HepG2 (cell line): Measurements from ENCODE around the gene RCCD1. TPM values are rescaled to one million over a fixed set of nuclear protein-coding genes. Genes with fewer than 3 reads are reported as not detected.

ENCODE experiments used
- ATAC-seq: fragments of 200-7000 bp; cut with Tn5 transposase; 3 replicates; pipeline ENCODE4 v1.9.1; 2020; ENCODE audit warnings: mild to moderate bottlenecking, moderate library complexity
- BruUV-seq: library from RNA; stranded (reverse); fragments of 400-500 nt; replicated peaks from 2 replicates; lab custom pipeline; 2021; lab: Mats Ljungman, UMichigan
- CTCF ChIA-PET: fragments of 300-600 bp; formaldehyde crosslinking; extraction: SDS; loops from one replicate; lab custom pipeline; 2021; ENCODE audit warnings: low total read pairs, inconsistent platforms, low intra/inter-chr PET ratio; lab: Yijun Ruan, JAX
- POLR2A ChIA-PET: fragments of 350-600 bp; sonication (Branson Sonifier 250); formaldehyde crosslinking; loops from one replicate; lab custom pipeline; 2020; ENCODE audit warnings: antibody characterized with exemption, inconsistent platforms; lab: Yijun Ruan, JAX
- DNase-seq: peaks from one replicate; pipeline ENCODE4 v3.0.0-alpha.2; 2015; ENCODE audit warnings: low spot score
- FAIRE-seq: peaks from 3 replicates; lab custom pipeline; 2011; peaks lifted over from hg19 to GRCh38; lab: Jason Lieb, UNC
- H2AFZ ChIP-seq: one replicate; pipeline ENCODE4 v1.6.1; 2011; ENCODE audit warnings: low read length, inconsistent platforms
- H3K27ac ChIP-seq: fragments of 300-600 bp; 3 replicates; pipeline ENCODE4 v1.8.0; 2011; ENCODE audit warnings: mixed run types, mild to moderate bottlenecking, mixed read lengths, low read length, inconsistent platforms; ENCODE audit not compliant: insufficient read depth; ENCODE audit errors: extremely low read length
- H3K27me3 ChIP-seq, 2 experiments: fragments of 200-600 bp in 1 of 2; 2 replicates in 1 of 2; 3 replicates in 1 of 2; pipeline versions ENCODE4 v1.6.0 to v1.8.0; 2011; ENCODE audit warnings: low read length in 2 of 2, mild to moderate bottlenecking in 2 of 2, moderate library complexity in 2 of 2, inconsistent platforms in 1 of 2; ENCODE audit not compliant: insufficient read depth in 2 of 2, control insufficient read depth in 1 of 2
- H3K36me3 ChIP-seq, 2 experiments: fragments of 200-600 bp in 1 of 2; replicated peaks in 1 of 2; 2 replicates in 1 of 2; 3 replicates in 1 of 2; pipeline versions ENCODE4 v1.5.1 to v1.8.0; 2011; ENCODE audit warnings: low read length in 2 of 2, inconsistent platforms in 1 of 2; ENCODE audit not compliant: insufficient read depth in 2 of 2, control insufficient read depth in 1 of 2
- H3K4me1 ChIP-seq: 2 replicates; pipeline ENCODE4 v1.5.1; 2012; ENCODE audit warnings: low read length, inconsistent platforms; ENCODE audit not compliant: insufficient read depth
- H3K4me2 ChIP-seq: 2 replicates; pipeline ENCODE4 v1.6.0; 2011; ENCODE audit warnings: low read depth, low read length, inconsistent platforms
- H3K4me3 ChIP-seq, 3 experiments: fragments of 200-600 bp in 1 of 3; sonication (generic), shearing (Covaris generic) in 1 of 3; replicated peaks in 1 of 3; 2 replicates each; pipeline ENCODE4 v1.5.1; 2011 to 2016; ENCODE audit warnings: low read length in 3 of 3, inconsistent platforms in 2 of 3, low read depth in 2 of 3, mild to moderate bottlenecking in 2 of 3, control low read depth in 1 of 3, mixed read lengths in 1 of 3; ENCODE audit not compliant: insufficient read depth in 1 of 3
- H3K79me2 ChIP-seq: one replicate; pipeline ENCODE4 v1.6.1; 2011; ENCODE audit warnings: low read length, inconsistent platforms; ENCODE audit not compliant: insufficient read depth
- H3K9ac ChIP-seq: 2 replicates; pipeline ENCODE4 v1.6.0; 2011; ENCODE audit warnings: mild to moderate bottlenecking, low read depth, low read length, inconsistent platforms; ENCODE audit not compliant: insufficient read depth
- H3K9me3 ChIP-seq: 2 replicates; pipeline ENCODE4 v1.5.1; 2012; ENCODE audit warnings: mild to moderate bottlenecking, low read length
- H4K20me1 ChIP-seq: 2 replicates; pipeline ENCODE4 v1.6.0; 2011; ENCODE audit warnings: inconsistent platforms, mild to moderate bottlenecking, low read length, moderate library complexity; ENCODE audit not compliant: insufficient read depth
- CCDC6 ChIP-seq: sonication (generic); formaldehyde crosslinking; IDR thresholded peaks from 2 replicates; pipeline ENCODE4 v1.8.1; 2022; ENCODE audit warnings: mild to moderate bottlenecking, missing genetic modification reagents, moderate library complexity
- DDIT3 ChIP-seq: sonication (generic); formaldehyde crosslinking; IDR thresholded peaks from 2 replicates; pipeline ENCODE4 v1.4.0; 2020; ENCODE audit warnings: mild to moderate bottlenecking, missing genetic modification reagents
- E2F1 ChIP-seq: sonication (generic); formaldehyde crosslinking; IDR thresholded peaks from 2 replicates; pipeline ENCODE4 v1.5.0; 2020; ENCODE audit warnings: missing genetic modification reagents
- HDAC2 ChIP-seq: sonication (generic); formaldehyde crosslinking; IDR thresholded peaks from 2 replicates; pipeline ENCODE4 v1.4.0; 2020; ENCODE audit warnings: missing genetic modification reagents
- KAT7 ChIP-seq: IDR thresholded peaks from 2 replicates; pipeline ENCODE4 v1.6.1; 2018; ENCODE audit warnings: borderline replicate concordance, missing compliant biosample characterization
- MED1 ChIP-seq: sonication (generic); formaldehyde crosslinking; IDR thresholded peaks from 2 replicates; pipeline ENCODE4 v1.4.0; 2020; ENCODE audit warnings: missing genetic modification reagents
- MXD1 ChIP-seq: sonication (generic); formaldehyde crosslinking; IDR thresholded peaks from 2 replicates; pipeline ENCODE4 v1.4.0; 2020; ENCODE audit warnings: mild to moderate bottlenecking, missing genetic modification reagents
- RAD21 ChIP-seq: fragments of 450-650 bp; formaldehyde crosslinking; IDR thresholded peaks from 2 replicates; pipeline ENCODE4 v1.5.0; 2020; ENCODE audit warnings: mild to moderate bottlenecking
- ZBTB21 ChIP-seq: sonication (generic); formaldehyde crosslinking; IDR thresholded peaks from 2 replicates; pipeline ENCODE4 v1.4.0; 2020; ENCODE audit warnings: missing genetic modification reagents
- ZNF160 ChIP-seq: sonication (generic); formaldehyde crosslinking; IDR thresholded peaks from 2 replicates; pipeline ENCODE4 v1.8.0; 2022; ENCODE audit warnings: mild to moderate bottlenecking, inconsistent platforms, missing genetic modification reagents
- ZNF232 ChIP-seq: sonication (generic); formaldehyde crosslinking; IDR thresholded peaks from 2 replicates; pipeline ENCODE4 v1.4.0; 2020; ENCODE audit warnings: missing genetic modification reagents, borderline replicate concordance
- ZNF513 ChIP-seq: sonication (generic); formaldehyde crosslinking; conservative IDR thresholded peaks from 2 replicates; pipeline ENCODE4 v1.5.0; 2020; ENCODE audit warnings: missing genetic modification reagents
- ZNF550 ChIP-seq: sonication (generic); formaldehyde crosslinking; IDR thresholded peaks from 2 replicates; pipeline ENCODE4 v1.4.0; 2020; ENCODE audit warnings: mild to moderate bottlenecking, missing genetic modification reagents, borderline replicate concordance
- WGBS: methylation state at CpG from one replicate; pipeline ENCODE4 v1.1.6; 2017; ENCODE audit warnings: low lambda C conversion rate; 5-methylcytosine and 5-hydroxymethylcytosine counted together
- in situ Hi-C: cut with HindIII; loops from 2 replicates; pipeline ENCODE4 v1.10.0; 2017; ENCODE audit warnings: low pct_unique_long_range_greater_than_20kb; ENCODE audit not compliant: extremely low pct_ligation_motif_present
- intact Hi-C: fragments of 100-400 bp; cut with micrococcal nuclease; formaldehyde crosslinking; loops from one replicate; pipeline ENCODE4 v1.10.0; 2022; ENCODE audit not compliant: unreplicated experiment
- polyA plus RNA-seq, 8 experiments: library from polyadenylated mRNA; depleted of rRNA in 3 of 8; stranded (reverse) in 7 of 8; unstranded in 1 of 8; fragments of >200 nt; fragmentation: Illumina TruSeq in 4 of 8; extraction: Trizol in 4 of 8; gene quantifications; 2 replicates each; pipeline versions ENCODE4 v1.2.1 to v1.2.3, GENCODE V29; 2011 to 2016; ENCODE audit warnings: low read depth in 4 of 8, missing spikeins in 1 of 8, mixed read lengths in 1 of 8; ENCODE audit not compliant: insufficient read depth in 1 of 8
- total RNA-seq, 5 experiments: library from RNA; depleted of rRNA; stranded (reverse); fragments of >200 nt; fragmentation: Illumina TruSeq; extraction: Trizol; gene quantifications; 2 replicates each; pipeline ENCODE4 v1.2.3, GENCODE V29; 2016; ENCODE audit warnings: low read depth in 1 of 5

The RCCD1 gene
- total and polyA plus RNA-seq, 2 of the 13 experiments (the other 11 are each of a cell fraction or from before 2014, with no cell fraction given): 14.1 to 15.1 TPM

- intact Hi-C loops: loop anchor here (5.0 to 10.0 kb wide), 4 partner anchors 44 to 121 kb away; partner anchors contain the start of gene PRC1
- no peak for DNase-seq
- H2AFZ ChIP-seq: no peak overlapping the region
Measured at GRCh38 chr15:90931575-90931827, 23.2 kb upstream of the RCCD1 start.

More at GRCh38 chr15:90931575-90931827, 23.2 kb upstream of the RCCD1 start:
- Histone ChIP-seq H3K79me2 (peaks cover 6% of the 10 kb centered on the region), H3K4me1 (peaks cover 56% of the 10 kb centered on the region), H3K9ac (peak overlapping the region; percentile 88), H3K4me2 (peak overlapping the region; percentile 89), H3K27me3 (no peaks in the 10 kb centered on the region; a peak in 2 of 5 replicates), H4K20me1 (no peaks in the 10 kb centered on the region), H3K9me3 (no peaks in the 10 kb centered on the region), H3K36me3 (no peaks in the 10 kb centered on the region), H3K4me3 (peak overlapping the region; percentile 67 to 91 (median 87); a peak in 5 of 6 replicates), H3K27ac (peak overlapping the region; percentile 96)
- BruUV-seq: no TSS peak
- TF ChIP-seq MED1 (CRISPR knock-in tag) (no peak), CCDC6 (CRISPR knock-in tag) (peak; percentile 67; the same call in 1 of the 2 replicates), KAT7 (peak; percentile 13; the same call in 1 of the 2 replicates), ZNF160 (CRISPR knock-in tag) (0 out of 2 replicates have a peak, but pooled peaks have one; percentile 6), RAD21 (CRISPR knock-in tag) (0 out of 2 replicates have a peak, but pooled peaks have one; percentile 19), ZBTB21 (CRISPR knock-in tag) (no peak), ZNF232 (CRISPR knock-in tag) (no peak), ZNF513 (CRISPR knock-in tag) (no peak), DDIT3 (no peak), ZNF550 (peak; percentile 30; the same call in 1 of the 2 replicates), HDAC2 (no peak), MXD1 (CRISPR knock-in tag) (0 out of 2 replicates have a peak, but pooled peaks have one; percentile 5), E2F1 (0 out of 2 replicates have a peak, but pooled peaks have one; percentile 7)
- WGBS: 8% methylated on average over 6 of the region's 6 CpGs
- ATAC-seq (no peak), FAIRE-seq (no peak)
- in situ Hi-C loops: loop anchor here (25.0 kb wide), 1 partner anchor 331 kb away; no protein-coding TSS in a partner anchor
- ChIA-PET POLR2A (interaction anchor here (0.6 to 4.5 kb wide), 16 partner anchors 10 to 740 kb away, joined by 3 to 45 read pairs (median 4); partner anchors contain the start of genes BLM, MAN2A2, PRC1 and RCCD1), CTCF (interaction anchor here (1.2 to 1.4 kb wide), 2 partner anchors 30 to 101 kb away, joined by 3 to 4 read pairs; no protein-coding TSS in a partner anchor)
